Measurements from ENCODE around the gene ZBTB7B.
A peak's percentile ranks its signal among the peaks of the same experiment; 100 is the strongest.

Gene ZBTB7B

DNA sequence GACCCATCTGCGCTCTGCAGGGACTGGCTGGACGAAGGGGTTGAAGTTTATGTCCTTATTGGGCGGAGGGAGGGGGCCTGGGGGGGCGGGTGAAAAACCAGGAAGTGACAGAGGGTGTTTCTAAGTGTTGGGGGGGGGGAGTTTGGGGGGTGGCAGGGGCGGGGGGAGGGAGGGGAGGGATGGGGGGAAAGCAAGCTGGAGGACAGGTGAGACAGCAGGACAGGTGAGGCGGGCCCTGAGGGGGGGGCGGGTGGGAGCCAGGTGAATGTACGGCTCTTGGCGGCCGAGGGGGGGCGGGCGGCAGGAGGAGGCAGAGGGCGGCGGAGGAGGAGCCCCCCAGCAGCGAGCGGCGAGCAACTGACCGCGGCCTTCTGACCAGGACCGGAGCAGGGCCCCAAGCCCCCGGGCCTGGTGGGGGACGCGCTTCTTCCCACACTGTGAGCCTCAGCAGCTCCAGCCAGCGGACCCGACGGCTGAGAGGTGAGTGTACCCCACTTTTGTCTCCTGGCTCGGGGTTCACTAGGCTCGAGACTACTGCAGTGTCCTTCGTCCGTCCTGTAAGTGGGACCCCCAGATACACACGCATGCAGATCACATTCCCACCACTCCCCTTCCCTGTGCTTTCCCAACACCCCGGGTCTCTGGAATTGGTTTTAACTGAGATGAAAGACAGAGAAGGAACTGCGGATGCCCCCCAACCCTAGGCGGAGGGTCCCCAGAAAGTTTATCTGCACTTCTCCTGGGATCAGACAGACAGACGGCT lies at the start of gene ZBTB7B:
ZBTB7B (plus strand) TSS at position 339 of the 763 bp plus-strand sequence. CDS start 11,859 bp downstream, outside the sequence.
- peak; percentile 65 for DNase-seq (ENCODE audit: low spot score)

DNA sequence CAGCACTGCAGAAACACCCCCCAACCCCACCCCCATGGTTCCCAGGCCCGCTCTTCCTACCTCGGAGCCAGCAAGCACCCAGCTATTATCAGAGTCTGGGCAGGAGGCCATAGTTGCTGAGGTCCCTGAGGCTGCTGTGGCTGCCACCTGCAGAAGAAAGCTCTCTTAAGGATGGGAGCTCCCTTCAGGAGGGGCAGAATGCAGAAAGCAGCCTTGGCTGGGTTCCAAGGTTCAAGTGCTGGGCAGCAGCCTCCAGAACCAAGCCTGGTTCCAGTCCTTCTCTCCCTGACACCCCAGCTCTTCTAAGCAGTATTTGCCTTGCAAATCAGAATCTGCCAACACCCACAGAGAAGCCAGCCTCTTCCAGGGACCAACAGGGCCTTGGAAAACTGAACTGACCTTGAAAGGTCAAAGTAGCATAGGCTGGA lies 49.0 kb upstream of the ZBTB7B start:
- no peak for DNase-seq (ENCODE audit: low spot score)

DNA sequence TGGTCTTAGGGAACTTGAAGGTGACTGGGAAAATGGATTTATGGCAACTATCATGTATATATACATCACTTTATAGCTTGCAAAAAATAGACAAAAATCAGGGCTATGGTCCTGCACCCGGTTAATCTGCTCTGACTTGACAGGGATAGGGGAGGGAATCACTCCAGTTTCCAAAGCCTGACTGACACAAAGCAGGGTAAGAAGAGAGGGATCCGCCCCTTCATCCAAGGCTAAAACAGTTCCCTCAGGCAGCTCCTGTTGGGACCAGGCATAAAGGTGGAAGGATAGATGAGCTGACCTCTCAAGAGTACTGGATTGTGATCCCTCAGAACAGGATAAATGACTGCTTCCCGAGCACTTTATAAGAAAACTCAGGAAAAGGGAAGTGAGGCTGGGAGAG lies 48.1 kb upstream of the ZBTB7B start:
- no peak for DNase-seq (ENCODE audit: low spot score)

DNA sequence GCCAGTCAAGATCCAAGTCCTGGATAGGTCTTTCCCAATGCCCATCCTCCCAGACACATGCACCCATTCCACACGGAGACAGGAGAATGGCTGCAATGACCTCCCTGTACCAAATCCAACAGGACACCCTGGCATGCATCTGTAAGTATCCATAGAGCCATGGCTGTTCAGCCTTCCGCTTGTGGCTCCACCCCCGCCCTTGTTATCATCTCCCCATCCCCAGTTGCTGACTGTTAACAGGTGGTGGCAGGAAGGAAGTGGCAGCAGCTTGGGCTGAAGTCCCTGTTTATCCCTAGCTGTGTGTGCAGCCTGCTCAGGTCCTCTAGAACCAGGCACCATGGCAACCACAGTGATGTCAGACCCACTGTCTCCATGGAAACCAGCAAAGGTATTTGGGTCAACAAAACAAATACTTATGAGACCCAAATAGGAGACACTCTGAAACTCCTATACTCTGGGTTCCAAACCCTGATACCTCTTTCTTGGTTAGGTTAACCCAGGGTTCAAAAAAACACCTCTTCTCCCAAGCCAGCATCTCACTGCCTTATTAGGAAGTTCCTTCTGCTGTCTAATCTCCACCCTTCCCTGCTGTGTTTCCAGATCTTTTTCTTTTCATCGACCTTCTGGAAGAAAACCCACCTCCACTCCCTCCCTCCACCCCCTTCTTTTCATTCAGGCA lies 47.4 kb upstream of the ZBTB7B start:
- peak; percentile 73 for DNase-seq (ENCODE audit: low spot score)

DNA sequence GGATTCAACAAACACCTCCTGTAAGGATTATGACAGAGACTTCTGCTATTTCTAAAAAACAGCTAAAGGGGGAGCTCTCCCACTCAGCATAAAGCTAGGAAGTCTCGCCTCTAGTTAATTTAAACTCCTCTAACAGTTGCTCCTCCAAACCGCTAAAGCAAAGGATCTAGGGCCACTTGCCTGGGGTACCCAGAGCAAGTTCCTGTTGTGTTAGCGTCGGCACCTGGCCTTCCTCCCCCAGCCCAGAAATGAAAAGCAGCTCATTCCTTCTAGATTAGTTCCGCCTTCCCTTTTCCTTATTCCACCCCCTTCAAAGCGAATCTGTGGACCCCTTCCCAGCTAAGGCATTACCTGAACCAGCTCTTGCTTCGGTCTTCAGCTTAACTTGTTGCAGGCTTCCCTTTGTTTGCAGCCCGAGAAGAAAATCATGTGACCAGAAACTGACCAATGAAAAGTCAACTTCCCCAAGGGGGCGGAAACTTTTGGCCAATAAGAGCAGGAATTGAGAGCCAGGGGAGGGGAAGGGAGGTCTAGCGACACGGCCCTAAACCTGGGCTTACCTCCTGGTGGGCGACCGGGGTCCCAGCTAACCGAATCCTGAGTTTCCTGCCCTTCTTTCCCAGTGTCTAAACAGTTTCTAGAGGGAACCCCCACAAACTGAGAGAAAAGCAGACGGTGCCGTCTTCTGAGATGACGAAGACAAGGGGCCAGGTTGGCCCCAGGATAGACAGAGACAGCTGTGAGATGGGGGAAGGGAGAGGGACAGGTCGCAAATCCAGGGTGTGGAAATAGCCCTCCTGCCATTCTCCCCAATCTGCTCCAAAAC lies 46.7 kb upstream of the ZBTB7B start, which contains the start of gene PBXIP1:
PBXIP1 (minus strand) TSS at position 382 of the 826 bp plus-strand sequence. CDS start 2,378 bp downstream, outside the sequence.
- DNase-seq (ENCODE audit: low spot score) = peak; percentile 91

DNA sequence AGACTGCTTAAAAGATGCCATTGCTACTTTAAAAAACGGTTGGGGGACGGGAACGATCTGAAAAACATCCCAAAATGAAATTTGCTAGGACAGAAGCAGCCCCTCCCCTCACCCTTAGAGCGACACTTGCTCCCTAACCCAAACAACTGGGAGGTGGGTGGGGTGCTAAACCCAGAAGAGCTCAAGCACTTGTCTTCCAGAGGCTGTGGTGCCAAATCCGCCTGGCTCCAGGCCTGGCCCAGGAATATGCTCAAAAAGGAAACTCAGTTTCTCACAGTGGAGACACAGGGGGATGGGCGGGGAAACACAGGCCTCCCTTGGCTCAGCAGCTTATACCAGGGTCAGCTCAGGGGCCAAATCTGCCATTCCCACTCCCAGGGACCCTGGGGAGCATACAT lies 46.1 kb upstream of the ZBTB7B start:
- no peak for DNase-seq (ENCODE audit: low spot score)

DNA sequence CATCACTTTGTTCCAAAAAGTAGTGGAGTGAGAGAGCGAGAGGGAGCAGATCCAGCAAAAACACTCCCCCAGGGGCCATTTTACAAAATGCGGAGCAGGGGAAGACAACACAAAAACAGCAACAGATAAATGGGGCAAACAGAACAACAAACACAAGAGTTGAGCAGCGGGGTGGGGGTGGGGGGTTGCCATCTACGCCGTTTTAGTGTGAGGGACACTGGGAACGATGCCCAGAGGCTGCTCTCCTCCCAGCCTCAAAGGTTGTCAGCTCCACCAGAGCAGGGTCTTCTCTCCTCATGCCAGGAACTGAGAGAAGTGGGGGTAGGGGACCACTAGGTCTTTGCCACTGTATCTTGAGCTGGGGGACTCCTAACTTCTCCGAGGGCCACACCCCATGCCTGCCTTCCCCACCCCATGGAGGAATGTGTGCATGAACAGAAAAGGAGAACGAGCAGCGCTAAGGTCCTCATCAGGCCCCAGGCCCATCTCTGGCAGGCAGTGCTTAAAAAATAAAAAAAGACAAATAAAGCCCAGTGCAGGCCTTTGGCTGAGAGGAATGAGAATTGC lies 45.4 kb upstream of the ZBTB7B start:
- no peak for DNase-seq (ENCODE audit: low spot score)

DNA sequence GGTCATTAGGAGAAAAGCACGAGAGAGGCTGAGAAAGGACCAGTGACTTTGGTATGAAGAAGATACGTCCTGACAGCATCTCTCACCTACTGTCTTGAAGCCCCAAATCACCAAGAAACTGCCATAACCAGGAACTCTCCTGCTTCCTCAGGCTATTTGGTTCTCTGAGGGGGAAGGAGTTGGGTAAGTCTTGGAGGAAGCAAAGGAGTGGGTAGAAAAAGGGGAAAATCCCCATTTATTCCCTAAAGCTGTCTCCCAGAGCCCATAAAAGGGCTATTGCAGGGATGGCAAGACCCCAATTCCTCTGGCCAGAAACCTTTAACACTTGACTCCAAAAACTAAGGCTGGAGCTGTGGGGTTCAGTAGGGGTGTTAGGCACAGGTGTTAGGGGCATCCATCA lies 44.6 kb upstream of the ZBTB7B start:
- DNase-seq (ENCODE audit: low spot score) = no peak

DNA sequence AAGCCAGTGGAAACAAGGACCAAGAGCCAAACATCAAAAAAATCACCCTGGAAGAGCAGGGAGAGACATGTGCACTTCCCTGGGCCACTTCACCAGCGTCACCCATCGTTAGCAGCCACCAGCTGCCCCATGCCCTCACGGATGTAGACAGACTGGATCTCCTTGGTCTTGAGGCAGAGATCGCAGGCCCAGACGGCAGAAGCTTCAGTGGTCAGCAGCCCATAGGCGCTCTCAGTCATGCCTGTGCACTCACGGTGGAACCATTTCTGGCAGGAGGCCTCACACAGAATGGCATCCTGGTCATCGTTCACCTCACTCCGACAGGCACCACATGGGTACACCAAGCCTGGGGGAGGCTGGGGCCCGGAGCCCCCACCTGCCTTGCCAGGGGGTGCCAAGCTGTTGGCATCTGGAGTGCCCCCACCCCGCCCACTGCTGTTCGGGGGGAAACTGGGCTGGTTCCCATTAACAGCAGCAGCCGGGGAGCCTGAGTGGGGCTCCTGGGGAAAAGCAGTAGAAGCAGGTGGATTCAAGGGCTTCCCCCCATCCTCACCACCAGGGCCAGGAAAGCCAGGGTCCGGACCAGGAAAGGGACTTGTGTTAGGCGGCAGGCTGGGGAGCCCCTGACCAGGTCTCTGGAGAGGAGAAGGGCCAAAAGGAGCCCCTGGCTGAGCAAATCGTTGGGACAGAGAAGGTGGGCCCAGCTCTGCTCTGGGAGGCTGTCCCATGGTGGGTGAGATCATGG lies 43.7 kb upstream of the ZBTB7B start:
- no peak for DNase-seq (ENCODE audit: low spot score)

DNA sequence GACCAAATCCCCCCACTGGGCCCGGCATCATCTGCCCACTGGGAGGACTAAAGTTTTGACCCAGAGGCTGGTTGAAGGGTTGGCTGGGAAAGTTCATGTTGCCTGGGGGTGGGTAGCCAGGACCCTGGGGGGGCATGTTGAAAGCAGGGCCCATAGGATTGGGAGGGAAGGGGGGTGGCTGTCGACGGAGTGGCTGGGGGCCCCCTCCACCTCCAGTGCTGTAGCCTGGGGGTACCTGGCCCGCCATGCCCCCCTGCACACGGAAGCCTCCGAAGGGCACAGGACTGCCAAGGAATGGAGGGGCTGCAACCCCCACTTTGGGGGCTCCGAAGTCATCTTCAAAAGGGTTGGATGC lies 43.2 kb upstream of the ZBTB7B start:
- no peak for DNase-seq (ENCODE audit: low spot score)

DNA sequence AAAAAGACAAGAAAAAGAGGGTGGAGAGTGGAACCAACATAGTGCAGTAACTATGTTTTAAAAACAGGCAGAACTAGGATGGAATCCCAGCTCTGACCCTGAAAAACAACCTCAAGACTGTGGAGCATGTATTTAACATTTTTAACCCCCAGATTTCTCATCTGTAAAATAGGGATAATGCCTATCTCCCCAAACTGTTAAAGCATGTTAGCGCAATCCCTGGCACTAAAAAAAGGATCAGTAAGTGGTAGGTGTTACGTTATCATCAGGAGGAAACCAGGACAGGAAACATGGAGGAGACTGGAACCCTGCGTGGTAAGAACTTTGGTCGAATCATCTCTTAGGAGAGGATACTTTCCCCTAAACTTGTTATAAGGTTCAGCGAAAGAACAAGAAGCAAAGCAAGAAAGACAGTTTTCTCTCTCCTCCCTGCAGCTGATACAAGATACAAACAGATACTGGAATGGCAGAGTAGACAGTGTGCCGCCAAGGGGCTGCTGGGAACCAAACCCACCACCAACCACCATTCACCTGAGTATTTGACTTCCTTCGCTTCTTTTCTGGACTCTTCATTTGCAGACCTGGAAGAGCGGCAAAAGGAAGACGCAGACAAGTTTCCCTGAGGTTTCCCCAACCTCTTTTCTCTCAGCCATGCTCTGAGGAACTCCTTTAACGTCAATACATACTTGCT lies 42.0 kb upstream of the ZBTB7B start:
- no peak for DNase-seq (ENCODE audit: low spot score)

DNA sequence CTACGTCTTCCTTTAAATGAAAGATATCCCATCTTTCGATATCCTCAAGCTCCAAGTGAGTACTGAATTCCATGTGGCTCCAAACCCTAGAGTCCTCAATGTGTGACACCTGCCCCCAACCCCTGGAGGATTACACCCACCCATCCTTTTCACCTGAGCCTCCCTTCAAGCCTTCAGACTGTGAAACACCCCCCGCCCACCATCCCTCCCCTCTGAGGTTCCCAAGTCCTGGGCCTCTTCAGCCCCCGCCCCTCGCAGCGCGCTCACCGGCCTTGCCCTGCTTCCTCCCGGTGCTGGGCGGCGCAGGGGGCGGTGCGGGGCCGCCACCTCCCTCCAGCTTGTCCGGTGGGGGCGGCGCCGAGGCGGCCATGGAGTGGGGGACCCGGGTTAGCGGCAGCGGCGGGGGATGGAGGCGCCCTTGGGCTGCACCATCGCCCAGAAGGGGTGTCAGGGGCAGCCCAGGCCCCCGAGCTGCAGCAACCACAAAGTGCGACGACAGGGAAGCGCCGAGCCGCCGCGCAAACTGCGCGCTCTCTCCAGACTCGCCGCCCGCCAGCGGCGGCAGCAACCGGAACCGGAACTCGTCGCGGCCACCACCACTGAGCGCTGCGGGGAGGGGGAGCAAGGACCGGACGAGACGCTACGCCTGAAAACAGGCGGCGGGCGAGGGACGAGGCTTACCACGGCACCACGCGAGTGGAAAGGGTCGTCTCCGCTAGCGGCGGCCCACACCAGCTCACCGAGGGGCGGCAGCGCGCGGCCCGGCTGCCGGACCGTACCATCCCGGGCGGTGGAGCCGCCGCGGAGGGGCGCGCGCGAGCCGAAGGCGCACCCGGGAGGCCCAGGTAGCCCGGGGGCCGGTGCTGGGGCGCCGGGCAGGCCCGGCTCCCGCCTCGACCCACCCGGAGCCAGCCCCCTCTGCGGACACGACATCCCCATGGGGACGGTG lies 41.1 kb upstream of the ZBTB7B start, which contains the start of gene PYGO2:
PYGO2 (minus strand) TSS at position 576 of the 949 bp plus-strand sequence; CDS start at position 370, 206 bp downstream.
- peak; percentile 91 for DNase-seq (ENCODE audit: low spot score)

DNA sequence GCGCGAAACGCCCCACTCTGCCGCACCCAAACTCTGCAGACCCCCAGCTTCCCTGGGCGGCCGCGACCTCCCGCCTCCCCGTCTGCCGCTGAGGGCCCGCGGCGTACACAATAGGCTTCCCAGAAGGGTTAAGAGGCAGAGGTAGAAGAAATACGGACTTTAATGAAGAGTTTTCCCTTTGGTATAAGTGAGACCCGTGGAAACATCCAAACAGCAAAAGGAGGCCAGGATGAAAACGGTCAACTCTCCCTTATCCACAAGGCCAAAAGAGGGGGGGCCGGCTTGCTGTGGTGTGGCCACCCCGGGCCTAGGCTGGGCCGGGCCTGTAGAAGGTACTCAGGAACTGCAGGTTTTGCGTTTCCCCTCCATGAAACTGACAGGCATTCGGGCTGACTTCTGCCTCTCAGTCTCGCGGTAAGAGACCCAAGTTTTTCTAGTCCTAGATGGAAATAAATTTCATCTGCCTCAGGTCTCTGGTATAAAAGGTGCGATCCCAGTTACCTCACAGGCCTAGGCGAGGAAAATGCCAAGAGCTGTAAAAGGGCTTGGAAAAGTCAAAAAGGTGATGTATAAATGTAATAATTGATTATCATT lies 40.3 kb upstream of the ZBTB7B start:
- no peak for DNase-seq (ENCODE audit: low spot score)

DNA sequence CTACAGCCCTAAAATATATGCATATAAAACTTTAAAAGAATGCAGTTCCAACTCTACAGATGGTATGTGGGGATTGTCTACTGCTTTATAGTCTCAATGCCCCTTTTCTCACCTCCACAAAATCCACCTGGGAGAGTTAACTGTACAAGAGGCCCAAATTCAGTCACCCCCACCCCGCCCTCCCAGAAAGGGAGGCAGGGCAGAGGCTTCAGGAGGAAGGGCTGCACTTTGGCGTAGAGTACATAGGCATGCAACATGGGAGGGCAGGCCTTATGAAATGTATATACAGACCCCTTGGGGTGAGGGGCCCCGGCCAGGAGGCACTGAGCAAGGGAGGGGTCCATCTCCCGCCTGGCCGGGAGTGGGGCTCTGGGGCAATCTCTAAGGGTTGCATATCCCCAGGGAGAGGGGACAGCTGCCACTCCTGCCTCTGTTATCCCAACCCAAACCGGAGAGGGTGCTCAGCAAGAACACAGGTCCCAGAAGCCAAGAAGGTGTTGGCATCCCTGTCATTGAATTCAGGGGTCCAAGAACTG lies 39.7 kb upstream of the ZBTB7B start:
- DNase-seq (ENCODE audit: low spot score) = no peak

DNA sequence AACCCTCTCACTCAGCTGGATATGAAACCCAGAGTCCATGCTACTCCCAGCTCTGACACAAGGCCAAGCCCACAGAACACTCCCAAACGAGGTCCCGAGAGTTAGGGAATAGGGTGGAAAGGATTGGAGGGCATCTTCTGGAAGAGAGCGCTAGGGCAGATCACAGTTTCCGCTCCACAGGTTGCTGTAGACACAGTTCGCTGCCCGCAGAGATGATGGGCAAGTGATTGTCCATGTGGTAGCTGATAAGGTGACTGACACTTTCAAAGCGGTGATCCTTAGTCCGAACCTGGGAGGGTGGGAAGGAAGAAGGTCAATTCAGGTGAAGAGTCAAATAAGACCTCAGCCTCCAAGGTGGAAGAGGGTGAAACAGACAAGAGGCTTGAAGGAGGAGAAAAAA lies 39.0 kb upstream of the ZBTB7B start:
- no peak for DNase-seq (ENCODE audit: low spot score)

DNA sequence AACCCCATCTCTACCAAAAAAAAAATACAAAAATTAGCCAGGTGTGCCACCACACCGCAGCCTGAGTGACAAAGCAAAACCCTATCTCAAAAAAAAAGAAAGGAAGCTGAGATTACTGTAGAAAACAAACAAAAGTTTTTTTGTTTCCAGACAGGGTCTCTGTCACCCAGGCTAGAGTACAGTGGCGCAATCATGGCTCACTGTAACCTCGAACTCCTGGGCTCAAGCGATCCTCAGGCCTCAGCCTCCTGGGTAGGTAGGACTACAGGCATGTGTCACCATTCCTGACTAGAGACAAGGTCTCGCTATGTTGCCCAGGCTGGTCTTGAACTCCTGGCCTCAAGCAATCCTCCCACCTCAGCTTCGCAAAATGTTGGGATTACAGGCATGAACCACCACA lies 38.2 kb upstream of the ZBTB7B start:
- no peak for DNase-seq (ENCODE audit: low spot score)

DNA sequence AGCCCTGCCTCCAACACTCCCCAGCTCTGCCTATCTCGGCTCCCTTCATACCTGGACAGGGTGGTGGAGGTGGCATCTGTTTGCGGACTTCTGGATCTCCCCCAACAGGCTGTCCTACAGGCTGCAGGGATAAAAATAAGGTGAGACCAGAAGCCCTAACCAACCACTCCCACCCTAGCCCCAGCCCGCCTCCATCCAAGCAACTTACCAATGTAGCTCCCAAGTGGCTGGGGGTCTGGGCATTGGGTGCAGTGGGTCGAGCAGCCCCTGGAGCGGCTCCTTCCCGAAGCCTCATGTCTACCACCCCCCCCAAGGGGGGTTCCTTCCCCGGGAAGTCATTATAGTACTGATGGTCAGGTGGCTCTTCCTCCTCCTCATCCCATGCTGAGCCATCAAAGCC lies 36.5 kb upstream of the ZBTB7B start:
- no peak for DNase-seq (ENCODE audit: low spot score)

DNA sequence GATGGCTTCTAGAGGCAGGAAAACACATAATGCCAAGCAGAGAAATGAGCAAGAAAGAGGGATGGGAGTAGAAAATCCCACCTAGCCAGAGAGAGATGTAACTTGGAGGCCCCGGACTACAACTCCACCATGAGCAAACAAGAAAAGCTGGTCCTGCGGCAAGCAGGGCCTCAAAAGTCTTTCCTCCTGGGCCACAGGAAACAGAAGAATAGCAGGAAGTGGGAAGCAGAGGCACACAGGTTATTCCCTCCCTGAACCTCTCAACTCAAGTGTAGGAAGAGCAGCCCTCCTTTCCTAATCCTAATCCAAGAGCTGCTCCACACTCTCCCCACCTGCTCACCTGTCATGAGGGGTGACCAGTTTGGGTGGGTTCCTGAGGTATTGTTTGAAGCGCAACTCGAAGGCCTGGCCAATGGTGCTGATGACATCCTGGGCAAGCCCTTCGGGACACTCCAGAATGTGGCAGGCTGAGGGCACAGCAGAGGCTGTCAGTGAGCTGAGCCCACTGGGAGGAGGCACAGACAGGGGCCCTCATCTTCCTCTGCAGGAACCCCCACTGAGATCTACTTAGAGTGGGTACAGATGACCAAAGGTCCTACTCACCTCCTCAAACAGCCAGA lies 35.2 kb upstream of the ZBTB7B start:
- no peak for DNase-seq (ENCODE audit: low spot score)

DNA sequence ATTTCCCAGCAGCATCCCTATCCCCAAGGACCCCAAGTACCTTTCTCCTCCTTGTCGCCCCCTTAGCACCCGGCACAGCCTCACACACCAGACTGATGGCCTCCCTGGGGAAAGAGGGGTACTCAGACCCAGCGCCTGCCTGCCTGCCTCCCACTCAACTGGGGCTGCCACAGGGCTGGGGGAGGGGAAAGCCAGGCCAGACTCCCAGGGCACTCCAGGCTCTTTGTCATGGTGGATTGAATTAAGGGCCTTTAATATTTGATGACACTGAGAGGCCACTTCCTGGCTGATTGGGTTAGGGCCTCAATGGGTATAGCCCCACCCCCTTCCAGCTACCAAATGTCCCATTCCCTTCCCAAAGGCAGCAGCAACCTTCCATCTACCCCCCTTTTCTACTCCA lies 33.9 kb upstream of the ZBTB7B start:
- DNase-seq (ENCODE audit: low spot score) = no peak
